LHCN-M2 (cell line): ENCODE data around the gene SCO1. TPM values are rescaled to one million over a fixed set of nuclear protein-coding genes. Genes with fewer than 3 reads are reported as not detected.

Source experiments
- total RNA-seq: library from RNA; depleted of rRNA; stranded (reverse); fragments of >200 nt; gene quantifications from 2 replicates; pipeline ENCODE4 v1.2.3, GENCODE V29; 2014; rRNA removed

SCO1 gene
- total RNA-seq, 1 experiment from 2014 or later: 37.0 TPM

Other genes starting within 250 kb of the SCO1 start
- gene MYH4, start 228.0 kb downstream of the SCO1 start, total RNA-seq: not detected in 2 replicates
- gene MYH1, start 179.0 kb downstream of the SCO1 start, total RNA-seq: not detected in 2 replicates
- 0.06 and 0.11 TPM in 2 replicates for gene MYH2, start 147.9 kb downstream of the SCO1 start, total RNA-seq
- gene MYH3, start 40.2 kb downstream of the SCO1 start, total RNA-seq: 0.19 and 0.40 TPM in 2 replicates
- gene ADPRM, start 61 bp upstream of the SCO1 start, total RNA-seq: 7.3 and 9.4 TPM in 2 replicates
- 2.4 and 4.8 TPM in 2 replicates for gene TMEM220, start 32.5 kb upstream of the SCO1 start, total RNA-seq
- gene TMEM238L, start 106.6 kb upstream of the SCO1 start, total RNA-seq: not detected in 2 replicates
- not detected in 2 replicates for gene PIRT, start 140.6 kb upstream of the SCO1 start, total RNA-seq